SK-N-SH (cell line): Measurements from ENCODE around the gene DUS3L. TPM values are rescaled to one million over a fixed set of nuclear protein-coding genes. Genes with fewer than 3 reads are reported as not detected.

Experiments
- CTCF ChIA-PET: fragments of 300-600, 350-600 bp; formaldehyde crosslinking; extraction: SDS; loops from one replicate; lab custom pipeline; 2021; lab: Yijun Ruan, JAX
- POLR2A ChIA-PET: fragments of 350-600 bp; sonication (Branson Sonifier 250); formaldehyde crosslinking; extraction: SDS; loops from one replicate; lab custom pipeline; 2020; ENCODE audit warnings: antibody characterized with exemption, inconsistent platforms; lab: Yijun Ruan, JAX
- DNase-seq: peaks from one replicate; pipeline ENCODE4 v3.0.0; 2012
- H2AFZ ChIP-seq: fragments of 200-600 bp; sonication (generic); 2 replicates; pipeline ENCODE4 v1.8.1; 2016; ENCODE audit warnings: antibody characterized with exemption, mild to moderate bottlenecking, low read depth
- H3F3A ChIP-seq: fragments of 200-600 bp; sonication (generic); replicated peaks from 2 replicates; pipeline ENCODE3; 2016; ENCODE audit warnings: antibody characterized with exemption, mild to moderate bottlenecking; ENCODE audit not compliant: insufficient read depth
- H3K27ac ChIP-seq, 2 experiments: fragments of 200-500 bp in 1 of 2; fragments of 200-600 bp in 1 of 2; sonication (Bioruptor generic) in 1 of 2; sonication (generic), shearing (Covaris generic) in 1 of 2; 2 replicates each; pipeline versions ENCODE4 v1.5.1 to v1.6.1; 2014 to 2016; ENCODE audit warnings: low read depth in 2 of 2, inconsistent platforms in 1 of 2, low read length in 1 of 2, mild to moderate bottlenecking in 1 of 2, mixed read lengths in 1 of 2
- H3K27me3 ChIP-seq: fragments of 200-600 bp; sonication (generic), shearing (Covaris generic); 2 replicates; pipeline ENCODE4 v1.6.1; 2016; ENCODE audit warnings: mixed run types; ENCODE audit not compliant: insufficient read depth
- H3K36me3 ChIP-seq, 2 experiments: fragments of 200-500 bp in 1 of 2; fragments of 200-600 bp in 1 of 2; sonication (Bioruptor generic) in 1 of 2; sonication (generic) in 1 of 2; replicated peaks in 1 of 2; 2 replicates each; pipeline versions ENCODE3 to v1.5.1; 2014 to 2016; ENCODE audit warnings: low read length in 1 of 2, mild to moderate bottlenecking in 1 of 2; ENCODE audit not compliant: insufficient read depth in 2 of 2, control insufficient read depth in 1 of 2
- H3K4me1 ChIP-seq, 2 experiments: fragments of 200-500 bp in 1 of 2; fragments of 200-600 bp in 1 of 2; sonication (Bioruptor generic) in 1 of 2; sonication (generic), shearing (Covaris generic) in 1 of 2; 2 replicates each; pipeline versions ENCODE4 v1.5.1 to v1.6.1; 2014 to 2016; ENCODE audit warnings: low read depth in 1 of 2, low read length in 1 of 2, mixed run types in 1 of 2; ENCODE audit not compliant: insufficient read depth in 2 of 2, control insufficient read depth in 1 of 2
- H3K4me2 ChIP-seq: fragments of 200-600 bp; sonication (generic), shearing (Covaris generic); 2 replicates; pipeline ENCODE4 v1.6.1; 2017; ENCODE audit warnings: mixed run types
- H3K4me3 ChIP-seq, 2 experiments: fragments of 200-500 bp in 1 of 2; fragments of 200-600 bp in 1 of 2; sonication (Bioruptor generic) in 1 of 2; sonication (generic), shearing (Covaris generic) in 1 of 2; 2 replicates each; pipeline versions ENCODE4 v1.5.1 to v1.8.1; 2014 to 2016; ENCODE audit warnings: low read depth in 2 of 2, inconsistent platforms in 1 of 2, low read length in 1 of 2, mild to moderate bottlenecking in 1 of 2, mixed read lengths in 1 of 2, moderate library complexity in 1 of 2
- H3K79me2 ChIP-seq: fragments of 200-600 bp; sonication (generic); 2 replicates; pipeline ENCODE4 v1.8.1; 2017; ENCODE audit warnings: mild to moderate bottlenecking; ENCODE audit not compliant: insufficient read depth
- H3K9ac ChIP-seq: fragments of 200-600 bp; sonication (generic); 2 replicates; pipeline ENCODE4 v1.6.1; 2017; ENCODE audit warnings: mixed run types
- H3K9me2 ChIP-seq: fragments of 200-600 bp; sonication (generic); 2 replicates; pipeline ENCODE4 v1.6.1; 2017; ENCODE audit warnings: mixed run types
- H3K9me3 ChIP-seq: fragments of 200-600 bp; sonication (generic); 2 replicates; pipeline ENCODE4 v1.6.1; 2017; ENCODE audit warnings: mixed run types, mild to moderate bottlenecking, moderate library complexity
- H4K20me1 ChIP-seq: fragments of 200-600 bp; sonication (generic); 2 replicates; pipeline ENCODE4 v1.6.1; 2017; ENCODE audit warnings: mild to moderate bottlenecking, mixed run types; ENCODE audit not compliant: insufficient read depth
- CTCF ChIP-seq: fragments of 200-600 bp; sonication (generic); IDR thresholded peaks from 2 replicates; pipeline ENCODE4 v1.6.1; 2017; ENCODE audit warnings: antibody characterized with exemption, mild to moderate bottlenecking, moderate library complexity
- EP300 ChIP-seq, 2 experiments: IDR thresholded peaks; 2 replicates each; pipeline versions ENCODE4 v1.4.0 to v1.6.1; 2012; ENCODE audit warnings: borderline replicate concordance in 1 of 2, low read depth in 1 of 2, low read length in 1 of 2
- GABPA ChIP-seq: IDR thresholded peaks from 2 replicates; pipeline ENCODE4 v1.4.0; 2012; ENCODE audit warnings: low read depth, mild to moderate bottlenecking
- GATA2 ChIP-seq: sonication (generic); formaldehyde crosslinking; IDR thresholded peaks from 2 replicates; pipeline ENCODE4 v1.5.0; 2020; ENCODE audit warnings: mild to moderate bottlenecking, missing genetic modification reagents
- IRF3 ChIP-seq: fragments of 150-350 bp; IDR thresholded peaks from 2 replicates; pipeline ENCODE4 v1.6.1; 2016; ENCODE audit warnings: mild to moderate bottlenecking, low read depth, low read length
- NFIC ChIP-seq: IDR thresholded peaks from 2 replicates; pipeline ENCODE4 v1.4.0; 2012; ENCODE audit warnings: borderline replicate concordance
- PBX3 ChIP-seq: IDR thresholded peaks from 2 replicates; pipeline ENCODE4; 2012
- RCOR1 ChIP-seq: fragments of 150-350 bp; IDR thresholded peaks from 2 replicates; pipeline ENCODE4 v1.6.1; 2017; ENCODE audit warnings: antibody characterized with exemption, low read length
- REST ChIP-seq: IDR thresholded peaks from 2 replicates; pipeline ENCODE4 v1.6.1; 2012; ENCODE audit warnings: mild to moderate bottlenecking, low read depth, low read length, moderate library complexity
- RFX5 ChIP-seq: IDR thresholded peaks from 2 replicates; pipeline ENCODE4 v1.6.1; 2012; ENCODE audit warnings: mild to moderate bottlenecking, improper control_type of control experiment, low read length
- SMC3 ChIP-seq: IDR thresholded peaks from 2 replicates; pipeline ENCODE4 v1.6.1; 2012; ENCODE audit warnings: low read depth, low read length, improper control_type of control experiment
- TAF1 ChIP-seq: IDR thresholded peaks from 2 replicates; pipeline ENCODE4 v1.6.1; 2012; ENCODE audit warnings: low read depth, mild to moderate bottlenecking, low read length, moderate library complexity, borderline replicate concordance
- TCF12 ChIP-seq: IDR thresholded peaks from 2 replicates; pipeline ENCODE4 v1.4.0; 2012
- TEAD4 ChIP-seq: IDR thresholded peaks from 2 replicates; pipeline ENCODE4 v1.4.0; 2012; ENCODE audit warnings: mild to moderate bottlenecking, borderline replicate concordance; ENCODE audit not compliant: insufficient read depth
- USF1 ChIP-seq: IDR thresholded peaks from 2 replicates; pipeline ENCODE4 v1.4.0; 2012; ENCODE audit warnings: low read depth, borderline replicate concordance
- USF2 ChIP-seq: fragments of 150-350 bp; IDR thresholded peaks from 2 replicates; pipeline ENCODE4 v1.6.1; 2017; ENCODE audit warnings: antibody characterized with exemption, low read length, low read depth, borderline replicate concordance
- YY1 ChIP-seq: IDR thresholded peaks from 2 replicates; pipeline ENCODE4 v1.4.0; 2012; ENCODE audit warnings: low read depth, mild to moderate bottlenecking
- ZBTB33 ChIP-seq: IDR thresholded peaks from 2 replicates; pipeline ENCODE4 v1.4.0; 2012; ENCODE audit warnings: low read depth, borderline replicate concordance
- WGBS: methylation state at CpG from one replicate; pipeline ENCODE4 v1.1.6; 2017; ENCODE audit warnings: low lambda C conversion rate; 5-methylcytosine and 5-hydroxymethylcytosine counted together
- polyA plus RNA-seq, 3 experiments: library from polyadenylated mRNA; depleted of rRNA; stranded (reverse); fragments of >200 nt; gene quantifications; 2 replicates each; pipeline ENCODE4 v1.2.3, GENCODE V29; 2012

DUS3L gene
- polyA plus RNA-seq, 1 of the 3 experiments (the other 2 are of a cell fraction), result 44.0 TPM

GRCh38 chr19:5814852-5815246, 23.9 kb upstream of the DUS3L start:
- H3F3A ChIP-seq, result no peaks in the 10 kb centered on the region
- DNase-seq, result no peak
- H3K9ac ChIP-seq, result no peak overlapping the region
- H4K20me1 ChIP-seq, result no peaks in the 10 kb centered on the region
- H3K27ac ChIP-seq, result no peak overlapping the region
- no peak overlapping the region for H3K4me2 ChIP-seq
- H2AFZ ChIP-seq, result no peak overlapping the region
- H3K9me3 ChIP-seq, result no peaks in the 10 kb centered on the region
- WGBS, result 29% methylated on average over 11 of the region's 11 CpGs
- ChIA-PET POLR2A (interaction anchor here (1.0 to 1.5 kb wide), 2 partner anchors 13 to 14 kb away, joined by 3 to 5 read pairs; no protein-coding TSS in a partner anchor), CTCF (interaction anchor here (1.6 to 4.3 kb wide), 3 partner anchors 9 to 172 kb away, joined by 4 to 38 read pairs (median 9); partner anchors contain the start of gene NRTN)
- H3K36me3 ChIP-seq, result no peaks in the 10 kb centered on the region
- H3K4me1 ChIP-seq, result no peaks in the 10 kb centered on the region
- no peak overlapping the region for H3K4me3 ChIP-seq
- H3K9me2 ChIP-seq, result no peaks in the 10 kb centered on the region
- no peaks in the 10 kb centered on the region for H3K79me2 ChIP-seq
- peaks cover 23% of the 10 kb centered on the region; the same call in 1 of the 2 replicates for H3K27me3 ChIP-seq
- TF ChIP-seq REST (no peak), USF2 (no peak), CTCF (no peak), YY1 (no peak), GABPA (no peak), ZBTB33 (no peak), EP300 (IDR thresholded peaks at IDR 0.05; ENCODE audit: borderline replicate concordance in 1 of 2, low read depth in 1 of 2, low read length in 1 of 2) (no peak), TCF12 (no peak), PBX3 (no peak), GATA2 (no peak), RFX5 (no peak), RCOR1 (no peak), IRF3 (no peak), TEAD4 (no peak), SMC3 (no peak), NFIC (no peak), TAF1 (no peak), USF1 (no peak)
